K562 (cell line): Measurements from ENCODE around the gene PNMA8C. TPM values are rescaled to one million over a fixed set of nuclear protein-coding genes. Genes with fewer than 3 reads are reported as not detected.

Experiments used
- CTBP1 ChIP-seq: fragments of 450-650 bp; IDR thresholded peaks from 2 replicates; pipeline ENCODE4 v1.6.1; 2016; ENCODE audit warnings: borderline replicate concordance
- MGA ChIP-seq: fragments of 450-650 bp; IDR thresholded peaks from 2 replicates; pipeline ENCODE4 v1.6.1; 2016; ENCODE audit warnings: mild to moderate bottlenecking, moderate library complexity
- NCOA2 ChIP-seq, 2 experiments: fragments of 450-650 bp; IDR thresholded peaks; 2 replicates each; pipeline ENCODE4 v1.6.1; 2018; ENCODE audit warnings: mild to moderate bottlenecking in 2 of 2, moderate library complexity in 1 of 2; ENCODE audit not compliant: partially characterized antibody in 2 of 2
- TBP ChIP-seq: optimal IDR thresholded peaks from 2 replicates; pipeline ENCODE3; 2011; ENCODE audit warnings: low read depth, low read length, improper control_type of control experiment
- THRAP3 ChIP-seq: fragments of 450-650 bp; IDR thresholded peaks from 2 replicates; pipeline ENCODE4 v1.6.1; 2016; ENCODE audit warnings: mild to moderate bottlenecking, inconsistent platforms, borderline replicate concordance
- polyA plus RNA-seq, 8 experiments: library from polyadenylated mRNA; depleted of rRNA in 4 of 8; stranded (reverse) in 5 of 8; unstranded in 3 of 8; fragments of >200 nt; fragmentation: Nextera tagmentation in 2 of 8; fragmentation: Illumina TruSeq in 1 of 8; extraction: Ambion mirVana in 2 of 8; extraction: Trizol in 1 of 8; gene quantifications; 2 replicates each; pipeline versions ENCODE4 v1.2.1 to v1.2.3, GENCODE V29; 2011 to 2014; ENCODE audit warnings: inconsistent platforms in 1 of 8, missing spikeins in 1 of 8
- total RNA-seq, 7 experiments: library from RNA; depleted of rRNA in 6 of 7; stranded (reverse); fragments of >200 nt in 6 of 7; fragmentation: Illumina TruSeq in 2 of 7; extraction: Trizol in 2 of 7; gene quantifications; 2 replicates each; pipeline versions ENCODE4 v1.2.1 to v1.2.3, GENCODE V29; 2011 to 2021; ENCODE audit warnings: low replicate concordance in 1 of 7

PNMA8C gene
- total and polyA plus RNA-seq, 9 of the 15 experiments (the other 6 are each of a cell fraction or from before 2014, with no cell fraction given): 0.04 to 0.05 (median 0.05) TPM; not detected in 6

DNA sequence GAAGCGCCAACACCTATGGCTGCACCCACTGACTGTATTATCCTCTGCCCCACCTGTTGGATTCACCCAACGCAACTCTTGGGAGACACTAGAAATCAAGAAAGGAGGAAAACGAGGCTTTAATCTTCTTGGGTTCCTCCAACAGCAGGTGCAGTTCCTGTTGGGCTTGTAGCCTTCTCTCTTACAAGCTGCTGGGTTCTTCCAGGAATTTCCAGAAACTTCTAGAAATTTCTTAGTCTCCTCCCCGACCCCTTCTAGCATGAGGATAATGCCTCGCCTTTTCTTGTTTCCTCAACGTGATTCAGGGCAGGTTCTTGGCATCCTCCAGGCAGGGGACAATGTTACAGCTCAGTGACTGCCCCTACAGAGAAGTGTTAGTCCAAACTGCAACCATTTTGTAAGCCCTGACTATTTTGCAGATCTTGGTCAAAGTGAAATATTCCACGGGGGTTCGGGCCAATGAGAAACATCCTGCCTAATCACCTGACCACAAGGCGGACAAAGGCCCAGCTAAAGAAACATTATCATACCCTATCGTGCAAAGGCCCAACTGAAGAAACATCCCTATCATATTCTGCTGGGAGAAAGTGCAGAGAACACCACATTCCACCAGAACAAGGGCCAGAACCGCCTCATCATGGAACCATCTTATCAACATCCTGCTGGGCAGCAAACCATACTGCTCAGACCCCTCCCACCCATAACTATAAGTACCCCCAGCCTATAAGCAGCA lies 43.2 kb upstream of the PNMA8C start (continued):
- TF ChIP-seq TBP: no peak
- TF ChIP-seq THRAP3: no peak
- no peak for TF ChIP-seq NCOA2 (IDR thresholded peaks at IDR 0.05; ENCODE audit: partially characterized antibody in 2 of 2)
- peak; percentile 41; the same call in 1 of the 2 replicates for TF ChIP-seq MGA
- no peak for TF ChIP-seq CTBP1
